Left cardiac atrium (tissue), 4 donors: ENCODE results near the gene RCOR3. TPM values are rescaled to one million over a fixed set of nuclear protein-coding genes. Genes with fewer than 3 reads are reported as not detected.
A peak's percentile ranks its signal among the peaks of the same experiment; 100 is the strongest.
"Not testable (repeated sequence)": the region's sequence is repeated elsewhere in the genome, so short reads cannot be mapped to it uniquely, and the experiment has no call there.

Experiments
- ATAC-seq, 2 donors: fragments of 200-7000 bp; cut with Tn5 transposase; one replicate each; pipeline ENCODE4 v1.9.1; 2020; ENCODE audit warnings: mild to moderate bottlenecking in 2 of 2, moderate library complexity in 2 of 2
- DNase-seq: peaks from one replicate; pipeline ENCODE4 v3.0.0-alpha.2; 2020
- intact Hi-C, 2 donors: fragments of 100-400 bp; cut with DNase I; formaldehyde crosslinking; loops; one replicate each; pipeline versions ENCODE4 v1.14.1 to v1.15.1; 2022 to 2023
- total RNA-seq, 2 donors: library from RNA; stranded (reverse); fragmentation: NEBNext Ultra II Directional; extraction: Animal tissue kit (Norgen Biotek cat#: 25700); gene quantifications; one replicate each; pipeline ENCODE4 v1.2.1, GENCODE V29; 2021
- donor health status: DM: no; HTN: yes; CAD: no.
- donor health status: DM: no; HTN: yes; CAD: no; lungs with severe emphysema.
- donor health status: DM: yes; HTN: yes; CAD: no.
- donor health status: Dilated cardiomyopathy.

Gene RCOR3
- total RNA-seq, 2 donors from 2014 or later: 34.3 to 42.0 TPM

DNA sequence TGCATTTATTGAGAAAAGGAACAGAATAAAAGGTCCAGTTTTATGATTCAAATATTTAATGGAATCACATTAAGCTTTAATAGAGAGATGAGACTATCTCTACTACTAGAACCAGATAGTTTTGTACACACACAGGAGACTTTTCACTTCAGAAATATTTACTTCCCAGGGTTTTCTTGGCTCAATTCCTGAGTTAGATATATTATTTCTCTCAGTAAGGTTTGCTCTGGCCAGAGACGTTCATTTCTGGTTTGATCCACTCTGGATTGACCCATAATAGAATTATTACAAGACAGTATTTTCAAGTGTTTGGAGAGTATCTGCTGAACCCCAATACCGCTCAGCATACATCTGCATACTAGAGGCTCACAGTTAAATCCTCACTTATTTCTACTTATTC, 1.3 kb upstream of the RCOR3 start:
- DNase-seq (no peak), ATAC-seq (no peak)
- intact Hi-C loops: no loop called here

- ATAC-seq: peak; percentile 60 to 67
- intact Hi-C loops: no loop called here
- DNase-seq: peak; percentile 87
Measured at GRCh38 chr1:211258310-211258755, 833 bp upstream of the RCOR3 start.

DNA sequence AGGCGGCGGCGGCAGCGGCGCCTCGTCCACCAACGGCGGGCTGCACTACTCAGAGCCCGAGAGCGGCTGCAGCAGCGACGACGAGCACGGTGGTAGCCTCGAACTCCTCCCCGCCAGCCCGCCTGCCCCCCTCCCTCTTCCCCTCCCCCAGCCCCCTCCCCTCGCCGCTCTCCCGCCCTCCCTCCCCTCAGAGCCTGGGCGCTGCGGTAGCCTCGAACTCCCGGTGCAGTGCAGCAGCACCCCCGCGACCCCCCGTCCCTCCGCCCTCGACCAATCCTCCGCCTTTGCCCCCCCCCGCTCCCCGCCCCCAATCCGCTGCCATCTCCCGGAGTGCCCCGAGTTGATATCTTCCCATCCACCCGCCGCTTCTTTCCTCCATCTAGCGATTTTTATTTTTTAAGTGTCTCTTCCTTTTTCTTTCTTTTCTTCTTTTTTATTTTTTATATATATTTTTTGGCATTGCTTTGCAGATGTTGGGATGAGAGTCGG, 516 bp downstream of the RCOR3 start:
- intact Hi-C loops: no loop called here
- DNase-seq (peak; percentile 63), ATAC-seq (peak; percentile 24 to 40)

DNA sequence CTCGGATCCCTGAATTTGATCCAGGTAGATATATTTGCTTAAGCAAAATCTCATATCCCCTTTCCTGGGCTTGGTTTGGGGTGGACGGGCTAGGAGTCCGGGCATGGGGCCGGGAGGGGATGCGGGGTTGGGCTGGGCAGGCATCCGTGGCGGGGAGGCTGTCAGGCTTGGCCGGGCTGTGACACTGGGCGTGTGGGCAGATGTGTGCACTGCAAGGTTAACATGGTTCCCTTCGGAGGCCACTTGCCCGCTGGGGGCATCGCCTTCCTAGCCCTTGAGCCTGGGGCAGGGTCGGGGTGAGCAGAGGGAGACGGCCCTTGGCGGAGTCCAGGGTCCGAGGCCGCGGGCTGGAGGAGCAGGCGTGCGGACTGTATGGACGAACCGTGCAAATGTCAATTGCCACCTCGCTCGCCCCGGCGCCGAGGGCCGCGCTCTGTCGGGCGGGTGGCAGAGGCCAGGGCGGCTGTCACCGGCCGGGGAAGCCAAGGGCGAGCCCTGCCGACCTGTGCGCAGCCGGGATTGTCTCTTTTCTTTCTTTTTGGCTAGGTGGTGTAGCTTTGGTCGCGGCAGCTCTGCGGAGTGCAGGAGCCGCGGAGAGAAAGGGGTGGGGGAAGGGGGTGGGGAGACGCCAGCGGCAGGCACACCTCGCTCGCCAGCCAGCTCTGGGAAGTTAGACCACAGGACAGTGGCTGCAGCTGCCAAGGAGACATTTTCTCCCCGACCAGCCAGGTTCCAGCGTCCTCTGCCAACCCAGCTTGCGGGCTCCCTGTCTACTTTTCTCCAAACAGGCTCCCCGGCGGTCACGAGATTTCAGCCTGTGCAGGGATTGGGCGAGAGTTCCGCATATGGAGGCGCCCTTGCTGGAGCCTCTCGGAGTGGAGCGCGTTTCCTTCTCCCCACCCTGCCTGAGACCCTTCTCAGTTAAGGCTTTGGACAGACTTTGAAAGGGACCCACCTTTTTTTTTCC, 1.3 kb downstream of the RCOR3 start:
- peak; percentile 87 for DNase-seq
- ATAC-seq: peak; percentile 42 to 57
- intact Hi-C loops: no loop called here

GRCh38 chr1:211261229-211261628, 2.1 kb downstream of the RCOR3 start:
- intact Hi-C loops: no loop called here
- no peak for ATAC-seq
- no peak for DNase-seq

- DNase-seq, ATAC-seq, intact Hi-C loops: not testable (repeated sequence)
Measured at GRCh38 chr1:211263022-211263421, 3.9 kb downstream of the RCOR3 start.

- DNase-seq (no peak), ATAC-seq (no peak)
- intact Hi-C loops: no loop called here
Measured at GRCh38 chr1:211267204-211267857, 8.2 kb downstream of the RCOR3 start.

- no peak for DNase-seq
Measured at GRCh38 chr1:211279340-211279739, 20.2 kb downstream of the RCOR3 start.

GRCh38 chr1:211280910-211281309, 21.7 kb downstream of the RCOR3 start:
- intact Hi-C loops: no loop called here
- DNase-seq (no peak), ATAC-seq (no peak)

More at GRCh38 chr1:211279340-211279739, 20.2 kb downstream of the RCOR3 start:
- intact Hi-C loops: no loop called here
- no peak for ATAC-seq

DNA sequence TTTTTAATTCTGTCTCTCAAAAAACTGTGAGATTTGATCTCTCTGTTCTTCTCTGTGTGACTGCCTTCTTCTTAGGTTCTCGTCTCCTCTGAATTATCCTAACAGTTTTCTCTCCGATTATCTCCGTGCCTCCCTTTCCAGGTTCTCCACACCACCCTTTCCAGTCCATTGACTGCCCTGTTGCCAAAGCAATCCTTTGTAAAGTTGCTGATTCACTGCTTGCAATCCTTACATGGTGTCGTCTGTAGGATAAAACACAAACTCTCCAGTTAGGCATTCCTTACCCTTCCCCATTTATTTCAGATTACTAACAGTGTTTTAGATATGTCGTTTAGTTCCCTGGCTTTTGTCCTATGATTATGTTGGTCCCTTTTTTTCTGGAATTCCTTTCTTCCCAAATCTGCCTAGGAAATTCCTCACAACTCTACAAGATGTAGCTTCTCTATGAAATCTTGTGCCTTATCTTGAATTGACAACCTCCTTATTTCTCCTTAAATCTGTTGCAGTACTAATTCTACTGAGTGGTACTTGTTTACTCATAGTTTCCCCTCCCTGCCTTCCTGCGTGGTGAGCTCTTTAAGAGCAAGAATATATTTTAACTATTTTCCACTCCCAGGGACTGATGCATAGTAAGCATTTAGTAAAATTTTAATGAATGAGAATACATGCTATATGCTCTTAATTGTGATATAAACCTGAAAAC, 22.3 kb downstream of the RCOR3 start:
- no peak for DNase-seq
- intact Hi-C loops: no loop called here
- ATAC-seq: peak in 1 of 2 donors; percentile 44

DNA sequence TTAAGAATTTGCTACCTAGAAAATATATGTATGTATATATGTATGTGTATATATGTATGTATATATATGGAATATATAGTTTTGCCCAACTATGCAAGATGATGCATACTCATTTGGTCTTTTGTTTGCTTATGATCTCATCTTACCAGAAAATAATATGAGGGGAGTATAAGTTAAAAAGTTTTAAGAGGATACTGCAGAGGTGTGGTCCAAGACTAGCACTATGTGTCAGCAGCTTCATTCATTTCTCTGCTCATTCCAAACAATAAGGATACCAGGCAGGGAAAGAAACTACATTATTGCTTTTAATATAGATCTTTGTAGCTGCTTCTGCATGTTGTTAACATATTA, 22.8 kb downstream of the RCOR3 start:
- DNase-seq (no peak), ATAC-seq (no peak)
- intact Hi-C loops: no loop called here

GRCh38 chr1:211285196-211285595, 26.0 kb downstream of the RCOR3 start:
- intact Hi-C loops: no loop called here
- no peak for DNase-seq
- no peak for ATAC-seq

- no peak for DNase-seq
- ATAC-seq: peak in 1 of 2 donors; percentile 34
- intact Hi-C loops: no loop called here
Measured at GRCh38 chr1:211287218-211287617, 28.1 kb downstream of the RCOR3 start.

DNA sequence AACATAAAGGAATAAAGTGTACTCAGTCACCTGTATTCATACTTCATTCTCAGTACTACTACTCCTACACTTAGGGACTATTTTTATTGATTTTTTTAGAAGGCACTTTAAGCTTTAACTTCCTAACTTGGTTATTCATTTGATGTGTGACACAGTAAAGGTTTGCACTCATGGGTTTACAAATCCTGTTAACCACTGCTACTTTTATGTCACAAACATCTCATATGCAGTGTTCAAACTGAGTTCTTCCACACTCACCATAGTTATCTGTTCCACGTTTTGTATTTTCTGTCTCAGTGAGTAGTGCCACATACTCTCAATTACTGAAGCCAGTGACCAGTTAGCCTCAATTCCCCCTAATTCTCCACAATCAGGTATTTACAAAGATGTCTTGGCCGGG, 33.2 kb downstream of the RCOR3 start:
- ATAC-seq: no peak
- DNase-seq: no peak
- intact Hi-C loops: no loop called here

DNA sequence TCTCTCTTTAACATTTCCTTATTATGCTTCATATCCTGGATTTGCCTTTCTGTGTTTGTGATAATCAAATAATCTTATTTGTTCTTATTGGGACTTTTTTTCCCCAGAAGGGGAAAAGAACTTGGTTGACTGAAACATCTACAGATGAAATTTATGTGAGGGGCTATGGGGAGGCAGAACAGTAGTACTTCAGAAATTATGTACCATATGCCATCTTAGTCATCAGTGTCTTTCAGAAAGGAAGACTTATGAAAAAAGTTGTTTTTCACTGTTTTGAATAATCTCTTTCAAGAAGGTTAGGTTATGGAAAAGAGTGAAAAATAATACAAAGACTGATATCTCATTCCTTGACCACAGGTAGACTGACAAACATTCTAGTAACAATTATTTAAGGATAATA, 37.2 kb downstream of the RCOR3 start:
- DNase-seq (no peak), ATAC-seq (no peak)
- intact Hi-C loops: no loop called here

- intact Hi-C loops: no loop called here
- ATAC-seq (peak in 1 of 2 donors; percentile 78), DNase-seq (no peak)
Measured at GRCh38 chr1:211305044-211305443, 45.9 kb downstream of the RCOR3 start.

DNA sequence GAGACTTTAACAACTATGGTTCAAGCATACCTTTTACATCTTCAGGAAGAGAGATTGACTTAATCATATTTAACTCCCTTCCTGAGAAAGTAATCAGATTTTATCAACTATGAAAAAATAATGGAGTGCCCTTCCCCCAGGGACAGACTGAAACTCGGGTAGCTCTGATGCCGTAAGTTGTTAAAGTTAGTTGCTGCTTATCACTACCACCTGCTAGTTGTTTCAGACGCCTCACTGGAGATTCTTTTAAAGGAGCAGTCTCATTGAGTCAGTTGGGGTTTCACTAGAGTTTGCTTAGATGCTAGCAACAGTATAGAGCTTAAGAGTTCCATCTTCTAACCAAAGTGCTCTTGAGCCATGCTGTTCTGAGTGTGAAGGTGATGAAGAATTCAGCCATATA, 50.5 kb downstream of the RCOR3 start:
- intact Hi-C loops: no loop called here
- peak in 1 of 2 donors; percentile 65 for ATAC-seq

DNA sequence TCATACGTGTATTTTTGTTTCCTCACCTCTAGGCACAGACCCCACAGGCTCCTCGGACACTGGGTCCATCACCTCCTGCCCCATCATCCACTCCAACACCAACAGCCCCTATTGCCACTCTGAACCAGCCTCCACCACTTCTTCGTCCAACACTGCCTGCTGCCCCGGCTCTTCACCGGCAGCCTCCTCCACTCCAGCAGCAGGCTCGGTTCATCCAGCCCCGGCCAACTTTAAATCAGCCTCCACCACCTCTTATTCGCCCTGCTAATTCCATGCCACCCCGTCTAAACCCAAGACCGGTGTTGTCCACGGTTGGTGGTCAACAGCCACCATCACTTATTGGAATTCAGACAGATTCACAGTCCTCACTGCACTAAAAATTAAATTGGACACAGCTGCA, 54.2 kb downstream of the RCOR3 start:
- intact Hi-C loops: no loop called here
- ATAC-seq (no peak), DNase-seq (no peak)

More for the DNA sequence above, 50.5 kb downstream of the RCOR3 start:
- DNase-seq: no peak

GRCh38 chr1:211318576-211319280, 59.6 kb downstream of the RCOR3 start:
- intact Hi-C loops: no loop called here
- DNase-seq (no peak), ATAC-seq (no peak)
